CD4-positive, alpha-beta T cell treated with Interleukin-17A for 1 hour (primary cell): ENCODE data around the gene KLHL34.

Experiments
- DNase-seq: peaks from one replicate; pipeline ENCODE4 v3.0.0-alpha.2; 2020

KLHL34 gene, protein sequence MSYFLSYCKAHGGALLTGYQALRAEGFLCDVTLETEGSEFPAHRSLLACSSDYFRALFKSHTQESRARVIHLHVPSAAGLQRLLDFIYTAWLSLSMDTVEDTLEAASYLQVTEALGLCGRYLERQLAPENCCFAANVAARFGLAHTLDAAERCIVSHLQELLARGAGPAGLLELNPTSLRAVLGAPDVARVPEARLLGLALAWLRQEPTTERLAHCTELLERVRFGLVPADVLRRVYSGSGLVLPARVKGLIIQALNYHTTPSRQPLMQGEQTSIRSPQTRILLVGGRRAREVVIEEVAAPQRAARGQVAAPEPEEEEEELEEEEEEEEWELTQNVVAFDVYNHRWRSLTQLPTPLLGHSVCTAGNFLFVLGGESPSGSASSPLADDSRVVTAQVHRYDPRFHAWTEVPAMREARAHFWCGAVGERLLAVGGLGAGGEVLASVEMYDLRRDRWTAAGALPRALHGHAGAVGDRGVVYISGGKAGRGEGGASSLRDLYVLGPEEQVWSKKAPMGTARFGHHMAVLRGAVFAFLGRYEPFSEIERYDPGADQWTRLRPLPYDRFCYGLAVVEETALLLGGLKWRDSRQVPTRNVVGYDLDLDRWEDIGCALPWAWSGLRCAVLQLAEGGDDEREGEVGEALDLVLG

DNA sequence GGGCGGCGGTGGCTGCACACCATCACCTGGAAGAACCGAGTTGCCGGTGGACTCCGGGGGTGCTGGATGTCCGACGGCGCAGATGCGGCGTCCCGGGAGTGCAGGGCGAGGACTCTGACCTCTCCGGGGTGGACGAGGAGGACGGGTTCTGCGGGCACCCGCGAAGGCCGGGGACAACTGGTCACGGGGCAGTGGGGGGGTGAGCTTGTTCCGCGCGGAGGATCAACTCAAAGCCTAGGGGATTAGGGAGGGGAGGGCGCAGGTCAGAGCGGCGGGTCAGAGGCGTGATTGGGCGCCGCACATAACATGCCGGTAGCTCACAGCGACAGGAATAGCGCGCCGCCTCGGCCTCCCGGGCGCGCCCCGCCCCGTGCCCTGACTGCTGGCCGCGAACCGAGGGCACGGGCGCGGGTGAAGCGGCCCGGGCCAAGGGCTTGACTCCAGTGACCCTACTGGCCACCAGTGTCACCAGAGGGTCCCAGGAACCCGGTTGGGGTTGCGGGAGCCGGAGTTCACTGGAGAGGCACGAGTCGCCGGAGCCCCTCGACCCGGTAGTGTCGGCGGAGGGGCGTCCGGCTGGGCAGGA is at the start of gene KLHL34:
Gene KLHL34, minus strand, starts transcription at position 179 of the 586 bp plus-strand sequence. CDS start 542 bp downstream, outside the sequence.
- no peak for DNase-seq

DNA sequence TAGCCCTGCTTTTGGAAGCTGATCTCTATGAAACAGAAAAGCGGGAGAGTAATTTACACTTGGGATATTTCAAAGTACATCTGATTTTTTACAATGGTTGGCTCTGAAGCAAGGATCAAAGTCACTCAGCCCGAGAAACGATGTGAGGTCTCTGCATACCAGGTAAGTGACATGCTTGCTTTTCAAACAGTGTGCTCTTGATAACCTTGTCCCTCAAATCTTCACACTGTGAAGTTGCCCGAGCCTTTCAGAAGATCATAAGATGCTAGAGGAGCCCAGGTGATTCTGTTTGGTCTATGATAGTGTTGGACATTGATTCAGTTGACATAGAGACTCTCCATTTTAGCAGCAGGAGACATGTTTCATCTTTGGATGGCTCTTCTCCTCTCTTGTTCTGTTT is 47.1 kb upstream of the KLHL34 start:
- DNase-seq, result no peak

DNA sequence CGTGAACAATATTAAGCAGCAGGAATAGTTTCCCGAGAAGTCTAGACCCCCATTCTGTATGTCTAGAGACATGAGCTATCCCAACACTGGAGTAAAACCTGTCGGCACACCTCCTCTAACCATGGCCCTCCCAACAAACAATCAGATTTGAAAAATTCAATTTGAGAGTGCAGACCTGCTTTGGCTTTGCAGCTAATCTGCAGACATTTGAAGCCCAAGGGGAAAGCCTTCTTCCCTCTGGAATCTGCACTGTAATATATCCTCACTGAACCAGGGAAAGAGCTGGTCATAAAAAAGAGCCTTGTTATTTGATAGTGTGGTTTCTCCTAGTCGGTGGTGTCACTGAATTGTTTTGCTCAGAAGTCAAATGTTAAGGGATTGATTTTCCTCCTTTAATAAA is 44.6 kb upstream of the KLHL34 start:
- DNase-seq, result no peak

DNA sequence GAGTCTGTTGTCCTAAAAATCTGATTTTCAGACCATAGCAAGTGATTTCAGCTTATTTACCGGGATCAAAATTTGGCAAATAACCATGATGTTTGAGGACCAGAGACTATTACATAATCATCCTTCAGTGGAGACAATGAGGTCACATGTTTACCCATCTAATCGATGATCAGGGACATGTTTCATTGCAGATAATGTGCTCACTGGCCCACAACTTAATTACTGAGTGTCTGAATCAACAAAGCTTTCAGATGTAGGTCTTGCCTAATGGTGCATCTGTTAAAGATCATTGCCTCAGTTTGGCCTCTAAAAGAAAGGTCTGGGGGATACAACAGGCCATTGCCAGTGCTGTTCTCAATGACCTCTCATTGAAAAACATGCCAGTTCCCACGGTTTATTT is 42.8 kb upstream of the KLHL34 start:
- no peak for DNase-seq

DNA sequence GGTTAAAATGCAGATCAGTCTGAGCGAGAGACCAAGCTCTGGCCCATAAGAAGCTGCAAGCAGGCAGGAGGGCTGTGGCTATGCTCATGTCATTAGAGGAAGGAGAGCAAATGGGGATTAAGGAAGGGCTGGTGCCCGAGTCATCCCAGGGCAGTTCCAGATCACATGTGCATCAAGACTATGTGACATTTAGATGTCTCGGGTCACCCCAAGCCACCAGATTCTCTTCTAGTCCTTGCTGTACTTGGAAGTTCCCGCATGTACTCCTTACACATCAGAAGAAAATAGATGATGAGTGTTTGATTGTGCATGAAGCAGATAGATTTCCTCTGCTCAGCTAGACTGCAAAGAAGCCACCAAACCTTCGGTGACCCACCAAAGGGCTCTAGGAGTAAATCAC is 42.1 kb upstream of the KLHL34 start:
- DNase-seq, result no peak

DNA sequence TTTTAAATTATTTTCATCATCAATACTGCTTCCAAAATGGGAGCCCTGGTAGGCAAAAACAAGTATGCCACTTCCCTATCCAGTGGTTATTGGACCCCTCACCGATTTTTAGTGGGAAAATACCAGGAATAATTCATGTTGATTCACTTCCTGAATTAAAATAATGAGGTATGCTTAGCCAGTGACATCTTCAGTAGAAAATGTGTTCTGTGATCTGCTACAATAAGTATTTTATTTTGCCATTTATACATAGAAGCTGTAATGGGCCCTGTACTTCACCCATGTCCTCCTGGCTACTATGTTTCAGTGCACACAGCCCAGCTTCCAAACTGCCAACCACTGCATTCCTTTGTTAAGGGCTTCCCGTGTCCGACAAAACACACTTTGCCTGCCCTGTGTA is 41.0 kb upstream of the KLHL34 start:
- DNase-seq, result no peak

DNA sequence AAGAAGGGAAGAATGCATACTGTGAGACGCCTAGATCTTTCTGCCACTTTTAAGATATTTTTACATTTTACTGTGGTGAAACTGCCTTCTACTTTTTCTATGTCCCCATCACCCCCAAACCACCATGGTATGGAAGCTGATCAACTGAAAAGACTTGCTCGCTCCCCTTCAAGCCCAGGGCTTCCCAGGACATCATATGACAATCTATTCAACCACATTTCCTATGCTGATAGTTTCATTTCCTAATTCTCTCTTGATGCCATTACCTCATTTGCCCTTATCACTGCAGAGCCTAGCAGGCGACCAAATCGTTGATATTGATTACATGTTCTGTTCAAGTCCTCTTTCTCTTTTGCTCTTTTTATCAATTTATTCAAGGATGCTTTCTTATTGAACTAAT is 40.1 kb upstream of the KLHL34 start:
- no peak for DNase-seq

DNA sequence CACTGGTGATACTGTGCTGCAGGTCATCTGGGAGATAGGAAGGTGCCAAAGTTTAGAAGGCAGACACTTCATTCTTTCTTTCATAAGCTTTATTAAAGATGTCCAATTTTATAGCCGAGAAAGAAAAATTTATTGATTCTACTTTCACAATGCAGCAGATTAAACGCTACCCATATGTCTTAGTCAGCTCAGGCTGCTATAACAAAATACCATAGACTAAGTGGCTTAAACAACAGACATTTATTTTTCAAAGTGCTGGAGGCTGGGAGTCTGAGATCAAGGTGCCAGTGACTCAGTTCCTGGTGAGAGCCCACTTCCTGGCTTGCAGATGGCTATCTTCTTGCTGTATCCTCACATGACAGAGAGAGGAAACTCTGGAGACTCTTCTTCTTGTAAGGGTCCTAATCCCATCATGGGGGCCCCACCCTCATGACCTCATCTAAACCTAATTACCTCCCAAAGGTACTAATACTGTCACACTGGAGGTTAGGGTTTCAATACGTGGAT is 33.4 kb upstream of the KLHL34 start:
- no peak for DNase-seq

DNA sequence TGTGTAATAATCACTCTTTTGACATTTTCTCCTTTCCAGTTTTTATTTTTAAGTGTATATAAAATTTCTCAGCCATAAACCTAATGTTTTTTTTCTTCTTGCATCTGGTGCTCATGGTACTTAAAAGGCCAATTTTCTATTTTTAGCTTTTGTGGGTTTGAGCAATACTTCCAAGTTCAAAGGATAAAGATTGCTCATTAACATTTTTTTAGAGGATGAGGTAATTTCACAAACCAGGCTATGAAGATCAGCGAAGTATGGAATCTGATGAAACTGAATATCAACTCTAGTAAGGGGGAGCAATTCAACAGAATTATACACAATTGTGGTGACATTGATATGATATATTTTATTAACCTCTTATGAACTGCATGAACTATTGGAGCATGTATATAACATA is 25.8 kb upstream of the KLHL34 start:
- no peak for DNase-seq

DNA sequence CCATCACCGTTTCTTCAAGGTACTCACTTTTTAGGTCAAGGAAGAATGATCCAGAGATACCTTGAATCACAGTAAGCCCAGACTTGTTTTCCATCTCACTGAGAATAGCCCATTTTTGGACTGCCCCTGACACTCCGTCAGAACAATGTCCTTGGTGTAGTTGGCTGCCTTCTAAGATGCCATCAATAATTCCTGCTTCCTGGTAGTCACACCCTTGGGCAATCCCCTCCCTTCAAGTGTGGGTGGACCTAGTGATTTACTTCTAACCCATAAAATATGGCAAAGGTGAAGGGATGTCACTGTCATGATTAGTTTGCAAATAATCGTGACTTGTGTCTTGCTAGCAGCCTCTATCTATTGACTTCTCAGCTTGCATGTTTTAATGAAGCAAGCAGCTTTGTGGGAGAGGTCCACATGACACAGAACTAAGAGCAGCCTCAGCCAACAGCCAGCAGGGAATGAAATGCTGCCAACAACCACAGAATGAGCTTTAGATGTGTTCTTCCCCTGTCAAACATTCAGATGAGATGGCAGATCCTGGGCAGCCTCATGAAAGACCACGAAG is 20.0 kb upstream of the KLHL34 start:
- no peak for DNase-seq

DNA sequence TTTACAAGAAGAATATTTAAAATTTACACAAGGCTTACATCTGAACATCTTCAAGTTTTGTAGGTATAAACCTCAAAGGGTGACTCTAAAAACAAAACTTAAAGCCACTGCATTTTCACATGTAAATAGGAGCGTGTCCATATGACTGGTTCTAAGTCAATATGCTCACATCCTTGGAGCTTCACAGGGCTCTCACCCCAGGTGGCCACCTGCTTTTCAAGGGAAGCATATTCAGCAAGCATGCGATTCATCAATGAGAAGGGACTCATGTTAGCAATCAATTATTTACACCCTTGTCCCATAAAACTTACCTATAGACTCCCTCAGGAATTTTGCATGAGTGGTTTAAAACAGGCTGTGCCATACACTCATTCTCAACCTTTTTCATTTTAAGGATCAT is 17.8 kb upstream of the KLHL34 start:
- no peak for DNase-seq

DNA sequence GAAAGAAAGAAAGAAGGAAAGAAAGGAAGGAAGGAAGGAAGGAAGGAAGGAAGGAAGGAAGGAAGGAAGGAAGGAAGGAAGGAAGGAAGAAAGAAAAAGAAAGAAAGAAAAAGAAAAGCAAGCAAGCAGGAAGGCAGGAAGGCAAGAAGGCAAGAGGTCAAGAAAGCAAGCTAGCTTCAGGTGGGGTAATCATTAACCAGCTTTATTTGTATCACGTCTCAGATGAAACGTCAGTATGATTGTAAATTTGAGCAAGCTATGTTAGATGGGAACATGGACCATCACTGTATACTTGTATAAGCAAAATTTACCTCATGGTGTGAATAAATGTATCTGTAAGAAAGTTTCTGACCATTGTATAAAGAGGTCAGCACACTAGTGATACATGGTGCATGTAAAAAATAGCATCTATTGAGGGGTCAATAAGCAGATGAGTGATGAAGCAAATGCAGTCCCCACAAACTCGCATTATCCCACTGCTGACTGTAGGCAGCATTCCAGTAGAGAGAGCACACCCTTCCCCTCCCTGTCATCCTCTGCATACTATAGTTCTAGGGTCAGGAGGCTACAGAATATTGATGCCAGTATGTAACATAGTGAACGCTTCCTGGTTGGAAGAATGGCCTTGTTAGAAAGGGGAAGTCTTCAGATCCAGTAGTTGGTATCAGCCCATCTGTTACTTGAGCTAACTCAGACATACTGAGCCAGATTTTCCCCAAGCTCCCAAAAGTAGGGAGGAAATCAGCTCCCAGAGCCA is 16.5 kb upstream of the KLHL34 start:
- DNase-seq, result no peak

DNA sequence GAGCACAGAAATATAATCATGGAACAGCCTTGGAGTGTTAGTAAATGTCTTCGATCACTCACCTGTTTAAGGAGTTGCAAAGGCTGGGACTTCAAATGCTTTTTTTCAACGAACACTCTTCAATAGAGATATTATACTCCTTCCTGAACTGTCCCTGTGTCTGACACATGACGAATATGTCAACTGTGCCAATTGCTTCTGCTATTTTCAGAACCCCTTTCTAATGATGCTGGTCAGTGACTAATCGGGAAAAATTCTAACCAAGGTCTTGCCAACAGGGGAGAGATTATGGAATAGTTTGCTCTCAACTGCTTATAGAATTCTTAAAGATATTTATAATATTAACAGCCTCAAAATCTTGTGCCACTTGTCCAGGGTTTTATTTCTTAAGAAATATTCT is 8.5 kb upstream of the KLHL34 start:
- no peak for DNase-seq

DNA sequence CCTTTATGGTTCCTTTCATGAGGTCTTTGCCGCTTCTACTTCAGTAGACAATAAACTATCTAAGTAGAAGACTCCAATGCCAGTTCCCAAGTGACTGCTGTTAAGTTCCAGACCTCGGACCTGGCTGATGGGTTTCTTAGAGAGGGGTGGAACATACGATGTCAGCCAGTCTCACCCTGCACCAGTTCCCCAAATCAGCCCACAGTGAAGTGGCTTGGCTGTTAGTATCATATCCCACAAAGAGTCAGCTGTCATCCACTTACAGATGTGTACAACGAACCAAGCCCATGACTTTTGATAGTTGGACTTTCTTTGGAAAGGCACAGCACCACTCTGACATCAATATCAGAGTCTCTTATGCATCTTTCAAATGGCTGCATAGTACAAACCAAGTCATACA is 8.1 kb upstream of the KLHL34 start:
- DNase-seq, result no peak

DNA sequence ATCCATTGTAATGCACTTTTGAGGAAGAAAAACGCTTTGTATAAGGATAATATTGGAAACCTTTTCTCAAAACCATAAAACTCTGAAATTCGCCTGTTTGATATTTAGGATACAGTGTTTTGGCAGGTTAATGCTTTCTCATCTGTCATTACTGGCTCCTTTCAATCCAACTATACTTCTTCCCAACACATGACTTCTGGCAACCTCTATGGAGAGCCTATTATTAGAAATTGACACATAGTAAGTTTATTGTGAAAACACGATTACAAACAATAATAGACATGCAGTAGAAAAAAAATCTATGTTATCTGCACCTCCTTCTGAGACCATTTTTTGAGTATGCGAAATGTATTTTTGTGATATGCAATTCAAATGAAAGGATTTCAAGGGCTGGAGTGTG is 4.6 kb upstream of the KLHL34 start:
- DNase-seq, result no peak

DNA sequence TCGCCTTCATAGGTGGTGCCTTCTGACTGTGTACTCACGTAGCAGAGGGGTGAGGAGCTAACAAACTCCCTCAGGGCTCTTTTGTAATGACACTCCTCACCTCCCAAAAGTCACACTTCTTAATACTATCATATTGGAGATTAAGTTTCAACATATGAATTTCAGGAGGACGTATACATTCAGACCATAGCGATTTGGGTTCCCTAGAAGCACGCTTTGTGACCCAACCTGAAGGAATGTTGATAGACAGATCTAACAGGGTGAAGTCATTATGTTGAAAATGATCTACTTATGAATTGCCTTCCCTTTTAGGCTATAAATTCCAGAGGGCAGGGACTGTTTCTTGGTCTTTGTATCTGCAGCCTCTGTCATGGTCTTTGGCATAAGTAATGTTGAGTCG is 3.2 kb upstream of the KLHL34 start:
- DNase-seq, result no peak

DNA sequence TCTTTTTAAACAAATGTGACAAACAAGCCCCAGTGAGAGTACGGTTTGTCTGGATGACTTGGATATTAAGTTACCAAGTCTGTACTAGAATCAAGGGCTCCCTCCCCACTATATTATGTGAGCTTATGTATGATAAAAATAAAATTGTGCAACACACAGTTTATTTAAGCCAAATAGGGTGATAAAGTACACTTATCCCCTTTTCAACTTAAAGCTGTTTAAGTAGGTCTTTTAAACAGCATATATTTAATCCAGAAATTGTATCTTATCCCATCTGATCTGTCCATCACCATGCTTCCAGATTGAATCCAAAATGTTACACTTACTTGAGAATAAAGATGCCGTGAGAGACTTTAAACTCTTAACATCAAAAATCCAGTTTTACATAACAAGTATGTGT is 2.0 kb upstream of the KLHL34 start:
- DNase-seq, result no peak

DNA sequence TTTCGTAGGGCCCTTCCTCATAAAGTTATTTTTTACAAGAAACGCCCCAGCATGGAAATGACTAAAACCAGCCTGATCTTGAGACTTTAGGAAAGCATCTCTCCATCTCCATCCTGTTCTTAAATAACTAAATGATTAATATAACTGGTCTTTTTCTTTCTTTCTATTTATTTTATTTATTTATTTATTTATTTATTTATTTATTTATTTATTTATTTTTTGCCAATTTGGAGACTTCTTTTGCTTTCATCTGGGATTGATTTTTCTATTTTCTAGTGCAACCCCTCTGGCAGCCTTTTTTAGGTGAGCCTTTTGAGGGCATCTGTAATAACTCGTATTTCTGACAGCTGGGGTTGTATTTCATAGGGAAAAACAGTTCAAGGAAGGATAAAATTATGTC is 1.2 kb upstream of the KLHL34 start:
- no peak for DNase-seq

DNA sequence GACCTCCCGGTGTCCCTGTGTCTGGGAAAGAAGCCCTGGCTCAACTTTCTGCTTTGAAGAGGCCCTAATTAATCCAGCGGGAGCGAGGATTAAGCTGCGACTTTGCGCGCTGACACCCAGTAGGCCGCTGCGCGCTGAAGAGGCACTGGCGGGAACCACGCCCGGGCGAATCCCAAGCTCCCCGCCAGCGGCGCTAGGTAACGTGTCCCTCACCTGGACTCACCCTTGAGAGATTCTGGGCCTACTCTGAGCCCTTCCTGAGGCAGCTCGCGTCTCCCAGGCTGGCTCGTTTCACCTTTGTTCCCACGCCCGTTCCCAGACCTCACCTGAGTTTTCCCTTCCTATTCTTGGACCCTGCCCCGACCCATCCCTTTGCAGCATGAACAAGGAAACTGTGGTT is 616 bp upstream of the KLHL34 start:
- no peak for DNase-seq

DNA sequence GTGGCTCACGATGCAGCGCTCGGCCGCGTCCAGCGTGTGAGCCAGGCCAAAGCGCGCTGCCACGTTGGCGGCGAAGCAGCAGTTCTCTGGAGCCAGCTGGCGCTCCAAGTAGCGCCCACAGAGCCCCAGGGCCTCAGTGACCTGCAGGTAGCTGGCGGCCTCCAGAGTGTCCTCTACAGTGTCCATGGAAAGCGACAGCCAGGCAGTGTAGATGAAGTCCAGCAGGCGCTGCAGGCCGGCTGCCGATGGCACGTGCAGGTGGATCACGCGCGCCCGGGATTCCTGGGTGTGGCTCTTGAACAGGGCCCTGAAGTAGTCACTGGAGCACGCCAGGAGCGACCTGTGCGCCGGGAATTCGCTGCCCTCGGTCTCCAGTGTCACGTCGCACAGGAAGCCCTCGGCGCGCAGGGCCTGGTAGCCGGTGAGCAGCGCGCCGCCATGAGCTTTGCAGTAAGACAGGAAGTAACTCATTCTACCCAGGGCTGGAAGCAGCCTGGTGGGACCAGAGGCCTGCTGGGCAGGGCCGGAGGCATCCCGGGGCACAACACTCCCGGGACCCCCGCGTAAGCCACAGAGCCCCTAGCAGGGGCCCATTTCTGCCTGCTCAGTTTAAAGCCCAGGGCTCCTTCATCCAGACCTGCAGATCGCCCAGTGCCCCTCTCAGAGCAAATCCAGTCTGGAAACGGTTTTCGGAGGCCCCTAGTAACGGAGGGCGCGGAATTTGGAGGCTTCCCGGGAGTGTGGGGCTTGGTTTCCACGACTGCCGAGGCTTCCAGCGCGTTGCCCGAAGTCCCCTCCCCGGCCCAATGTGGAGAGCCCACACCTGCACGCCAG is 595 bp downstream of the KLHL34 start:
- no peak for DNase-seq

DNA sequence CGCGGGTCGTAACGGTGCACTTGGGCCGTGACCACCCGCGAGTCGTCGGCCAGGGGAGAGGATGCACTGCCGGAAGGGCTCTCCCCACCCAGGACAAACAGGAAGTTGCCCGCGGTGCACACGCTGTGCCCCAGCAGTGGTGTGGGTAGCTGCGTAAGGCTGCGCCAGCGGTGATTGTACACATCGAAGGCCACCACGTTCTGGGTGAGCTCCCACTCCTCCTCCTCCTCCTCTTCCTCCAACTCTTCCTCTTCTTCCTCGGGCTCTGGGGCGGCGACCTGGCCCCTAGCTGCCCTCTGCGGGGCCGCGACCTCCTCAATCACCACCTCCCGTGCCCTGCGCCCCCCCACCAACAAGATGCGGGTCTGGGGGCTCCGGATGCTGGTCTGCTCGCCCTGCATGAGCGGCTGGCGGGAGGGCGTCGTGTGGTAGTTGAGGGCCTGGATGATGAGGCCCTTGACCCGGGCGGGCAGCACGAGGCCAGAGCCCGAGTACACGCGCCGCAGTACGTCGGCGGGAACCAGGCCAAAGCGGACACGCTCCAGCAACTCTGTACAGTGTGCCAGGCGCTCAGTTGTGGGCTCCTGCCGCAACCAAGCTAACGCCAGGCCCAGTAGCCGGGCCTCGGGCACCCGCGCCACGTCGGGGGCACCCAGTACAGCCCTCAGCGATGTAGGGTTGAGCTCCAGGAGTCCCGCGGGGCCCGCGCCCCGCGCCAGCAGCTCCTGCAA is 1.4 kb downstream of the KLHL34 start:
- no peak for DNase-seq
